NCI-H524 treated with DMSO at 0.1 percent for 48 hours (cell line): ENCODE results near the gene CNGA4.

Experiments
- DNase-seq: peaks from one replicate; lab custom pipeline; 2025; lab: John Stamatoyannopoulos, UW

The CNGA4 gene

GRCh38 chr11:6238902-6239301 is at the start of gene CNGA4:
Gene CNGA4, plus strand, starts transcription at chr11:6239089. Its CDS starts 118 bp downstream, at chr11:6239207.
- no peak for DNase-seq

GRCh38 chr11:6191742-6192141 is 47.1 kb upstream of the CNGA4 start:
- DNase-seq = no peak

GRCh38 chr11:6194065-6194581 is 44.8 kb upstream of the CNGA4 start:
- DNase-seq = no peak

GRCh38 chr11:6196396-6196795 is 42.5 kb upstream of the CNGA4 start:
- no peak for DNase-seq

- no peak for DNase-seq
Observed at GRCh38 chr11:6197466-6198200, 41.3 kb upstream of the CNGA4 start.

DNA sequence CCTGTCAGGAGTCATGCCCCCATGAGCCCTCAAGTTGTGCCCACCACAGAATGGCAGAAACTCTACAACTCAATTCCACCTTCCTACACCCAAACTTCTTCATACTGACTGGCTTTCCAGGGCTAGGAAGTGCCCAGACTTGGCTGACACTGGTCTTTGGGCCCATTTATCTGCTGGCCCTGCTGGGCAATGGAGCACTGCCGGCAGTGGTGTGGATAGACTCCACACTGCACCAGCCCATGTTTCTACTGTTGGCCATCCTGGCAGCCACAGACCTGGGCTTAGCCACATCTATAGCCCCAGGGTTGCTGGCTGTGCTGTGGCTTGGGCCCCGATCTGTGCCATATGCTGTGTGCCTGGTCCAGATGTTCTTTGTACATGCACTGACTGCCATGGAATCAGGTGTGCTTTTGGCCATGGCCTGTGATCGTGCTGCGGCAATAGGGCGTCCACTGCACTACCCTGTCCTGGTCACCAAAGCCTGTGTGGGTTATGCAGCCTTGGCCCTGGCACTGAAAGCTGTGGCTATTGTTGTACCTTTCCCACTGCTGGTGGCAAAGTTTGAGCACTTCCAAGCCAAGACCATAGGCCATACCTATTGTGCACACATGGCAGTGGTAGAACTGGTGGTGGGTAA is 39.6 kb upstream of the CNGA4 start, which contains the start of gene OR52W1:
TSS of gene OR52W1 (plus strand) at position 51 of the 637 bp plus-strand sequence. CDS start at position 51, 0 bp downstream.
- DNase-seq = no peak

GRCh38 chr11:6200975-6201374 is 37.9 kb upstream of the CNGA4 start:
- DNase-seq = no peak

DNA sequence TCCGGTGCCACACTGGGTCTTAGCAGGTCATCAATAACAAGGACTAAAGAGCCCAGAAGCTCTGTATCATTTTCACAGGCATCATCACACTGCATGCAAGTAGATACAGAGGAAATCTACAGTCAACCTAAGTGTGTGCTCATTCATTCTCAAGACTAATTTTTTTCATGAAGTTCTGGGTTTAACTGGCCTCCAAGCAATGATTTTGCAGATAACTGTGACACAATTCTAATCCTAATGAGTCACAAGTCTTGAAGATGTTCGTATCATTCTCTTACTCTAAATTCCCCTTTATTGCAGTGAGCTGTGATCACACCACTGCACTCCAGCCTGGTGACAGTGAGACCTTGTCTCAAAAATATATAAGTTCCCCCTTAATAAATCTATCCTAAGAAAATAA is 37.4 kb upstream of the CNGA4 start:
- DNase-seq = no peak

- DNase-seq = no peak
Observed at GRCh38 chr11:6202041-6202440, 36.8 kb upstream of the CNGA4 start.

GRCh38 chr11:6203327-6203726 is 35.6 kb upstream of the CNGA4 start:
- no peak for DNase-seq

DNA sequence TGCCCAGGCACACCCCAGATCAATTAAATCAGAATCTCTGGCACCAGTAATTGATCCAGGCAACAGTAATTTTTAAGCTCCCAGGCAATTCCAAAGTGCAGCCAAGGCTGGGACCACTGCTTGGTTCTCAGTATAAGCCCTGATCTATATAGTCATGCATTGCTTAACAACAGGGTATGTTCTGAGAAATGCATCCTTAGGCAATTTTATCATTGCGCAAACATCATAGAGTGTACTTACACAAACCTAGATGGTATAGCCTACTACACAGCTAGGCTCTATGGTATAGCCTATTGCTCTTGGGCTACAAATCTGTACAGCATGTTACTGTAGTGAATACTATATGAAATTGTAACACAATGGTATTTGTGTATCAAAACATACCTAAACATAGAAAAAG is 34.2 kb upstream of the CNGA4 start:
- DNase-seq = no peak

GRCh38 chr11:6205366-6205765 is 33.5 kb upstream of the CNGA4 start, which contains the start of gene C11orf42:
Gene C11orf42, plus strand, starts transcription at chr11:6205557. Its CDS starts 59 bp downstream, at chr11:6205616.
- DNase-seq = no peak

GRCh38 chr11:6206456-6207180 is 32.3 kb upstream of the CNGA4 start:
- DNase-seq = no peak

DNA sequence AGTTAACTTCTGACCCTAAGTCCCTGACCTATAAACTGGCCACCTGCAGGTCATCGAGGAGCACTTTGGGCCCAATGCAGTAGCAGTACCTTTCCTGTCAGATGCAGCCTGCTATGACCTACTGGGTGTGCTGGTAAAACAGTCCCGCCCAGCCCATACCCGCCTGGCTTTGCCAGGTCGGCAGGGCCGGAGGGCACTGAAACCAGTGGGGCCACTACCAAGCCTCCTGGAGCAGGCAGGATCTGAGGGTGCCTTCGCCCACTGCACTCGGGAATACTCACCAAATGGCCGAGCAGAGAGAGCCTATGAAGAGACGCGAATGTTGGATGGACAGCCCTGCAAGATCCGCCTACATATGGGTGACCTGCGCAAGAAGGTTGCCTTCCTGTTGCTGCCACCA is 29.1 kb upstream of the CNGA4 start:
- no peak for DNase-seq

DNA sequence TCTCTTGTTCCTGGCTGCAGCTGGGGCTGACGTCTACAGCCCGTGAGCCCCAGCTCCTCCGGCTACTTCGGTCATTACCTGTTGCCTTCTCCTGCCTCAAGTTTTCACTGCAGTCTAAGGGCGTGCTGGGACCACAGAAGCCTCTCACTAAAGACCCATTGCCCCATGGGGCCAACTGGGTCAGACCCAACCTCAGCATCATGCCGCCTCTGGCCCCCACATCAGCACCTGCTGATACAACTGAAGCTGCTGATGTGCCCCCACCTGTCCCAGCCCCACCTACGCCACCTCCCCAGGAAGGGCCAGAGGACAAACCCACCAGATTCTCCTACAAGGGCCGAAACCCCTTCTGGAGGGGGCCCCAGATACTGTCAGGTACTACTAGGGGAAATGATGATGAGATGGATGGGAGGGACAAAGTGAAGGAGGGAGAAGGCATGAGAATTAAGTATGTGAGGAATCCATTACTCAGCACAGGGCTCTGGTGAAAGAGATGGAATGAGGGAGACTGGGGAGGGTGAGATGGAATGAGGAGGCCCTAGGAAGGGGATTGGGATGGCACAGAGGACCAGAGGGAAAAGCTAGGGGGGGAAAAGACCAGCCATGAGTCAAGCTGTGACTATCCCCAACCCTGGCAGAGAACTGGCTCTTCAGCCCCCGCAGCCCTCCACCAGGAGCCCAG is 28.5 kb upstream of the CNGA4 start:
- no peak for DNase-seq

DNA sequence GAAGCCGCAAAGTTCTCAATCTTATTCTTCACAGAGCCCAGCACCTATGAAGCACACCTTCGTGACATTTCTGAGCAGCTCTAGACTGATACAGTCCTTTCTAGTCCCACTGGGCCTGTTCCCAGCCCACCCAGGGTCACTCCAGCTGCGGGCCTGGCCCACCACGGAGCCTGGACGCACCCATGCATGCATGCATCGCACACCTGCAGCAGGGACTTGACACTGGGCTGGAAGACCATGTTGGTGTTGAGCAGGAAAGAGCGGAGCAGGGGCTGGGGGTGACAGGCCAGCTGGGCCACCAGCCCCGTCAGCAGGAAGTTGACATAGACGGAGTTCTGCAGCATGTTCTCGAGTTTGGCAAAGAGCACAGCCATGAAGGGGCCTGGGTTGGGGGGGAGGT is 24.4 kb upstream of the CNGA4 start:
- DNase-seq = no peak

DNA sequence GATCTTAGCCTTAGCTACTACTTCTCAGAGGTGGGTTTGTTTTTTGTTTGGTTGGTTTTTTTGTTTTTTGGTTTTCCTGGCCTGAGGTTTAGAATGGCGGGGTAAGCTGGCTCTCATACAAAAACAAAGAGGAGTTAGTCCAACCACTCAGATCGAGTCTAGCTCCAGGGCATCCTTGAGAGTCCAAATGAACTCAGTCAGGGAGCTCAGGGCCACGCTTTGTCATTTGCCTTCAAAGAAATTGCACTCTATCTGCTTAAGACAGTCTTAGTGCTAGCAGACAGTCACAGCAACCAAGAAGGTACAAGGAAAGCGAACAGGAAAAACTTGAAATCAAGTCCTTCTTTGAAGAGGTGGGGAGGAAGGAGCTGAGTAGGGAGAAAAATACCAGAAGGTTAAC is 22.4 kb upstream of the CNGA4 start:
- DNase-seq = no peak

- DNase-seq = no peak
Observed at GRCh38 chr11:6217722-6218121, 21.2 kb upstream of the CNGA4 start.

DNA sequence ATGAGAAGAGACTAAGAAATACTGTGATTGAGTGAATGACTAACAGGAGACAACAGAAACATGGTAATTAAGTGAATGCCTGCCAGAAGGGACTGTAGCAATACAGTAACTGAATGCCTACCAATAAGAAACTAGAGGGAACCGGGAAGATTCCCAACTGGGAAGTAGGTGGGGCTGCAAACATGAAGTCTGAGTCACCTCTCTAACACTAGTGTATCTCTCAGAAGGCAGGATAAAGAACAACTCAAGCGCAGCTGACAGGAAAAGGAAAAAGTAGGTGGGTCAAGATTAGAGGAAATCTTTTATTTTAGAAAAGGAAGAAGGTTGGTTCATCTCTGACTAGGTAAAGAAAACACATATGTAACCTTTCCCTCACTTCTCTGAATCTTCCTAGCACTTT is 19.5 kb upstream of the CNGA4 start:
- DNase-seq = no peak

GRCh38 chr11:6223854-6224253 is 15.0 kb upstream of the CNGA4 start:
- no peak for DNase-seq

- DNase-seq = no peak
Observed at GRCh38 chr11:6224421-6224820, 14.5 kb upstream of the CNGA4 start.

GRCh38 chr11:6225024-6225423 is 13.9 kb upstream of the CNGA4 start:
- DNase-seq = no peak
